MM.1S (cell line): Measurements from ENCODE around the gene ALG1L2.
"Not testable (repeated sequence)": the region's sequence is repeated elsewhere in the genome, so short reads cannot be mapped to it uniquely, and the experiment has no call there.

Experiments
- DNase-seq: peaks from one replicate; pipeline ENCODE4 v3.0.0-alpha.2; 2015
- H2AFZ ChIP-seq: fragments of 300-600 bp; sonication (generic); 2 replicates; pipeline ENCODE4 v1.6.0; 2016; ENCODE audit warnings: antibody characterized with exemption, low read length
- H3F3A ChIP-seq: fragments of 300-600 bp; sonication (generic); 2 replicates; pipeline ENCODE4 v1.6.1; 2016; ENCODE audit warnings: mild to moderate bottlenecking, antibody characterized with exemption, low read length, moderate library complexity, mixed read lengths; ENCODE audit not compliant: insufficient read depth
- H3K27ac ChIP-seq: fragments of 300-600 bp; sonication (generic); 2 replicates; pipeline ENCODE4 v1.5.1; 2016; ENCODE audit warnings: mild to moderate bottlenecking, low read length
- H3K27me3 ChIP-seq: fragments of 300-600 bp; sonication (generic); replicated peaks from 2 replicates; pipeline ENCODE4 v1.6.0; 2016; ENCODE audit warnings: low read length; ENCODE audit not compliant: insufficient read depth
- H3K36me3 ChIP-seq: fragments of 300-600 bp; sonication (generic); replicated peaks from 2 replicates; pipeline ENCODE4 v1.6.1; 2016; ENCODE audit warnings: mild to moderate bottlenecking, low read length, mixed read lengths; ENCODE audit not compliant: insufficient read depth
- H3K4me1 ChIP-seq: fragments of 300-600 bp; sonication (generic); 2 replicates; pipeline ENCODE4 v1.6.1; 2016; ENCODE audit warnings: low read length, mixed read lengths
- H3K4me2 ChIP-seq: fragments of 300-600 bp; sonication (generic); 2 replicates; pipeline ENCODE4 v1.6.0; 2016; ENCODE audit warnings: low read depth, low read length
- H3K4me3 ChIP-seq: fragments of 300-600 bp; sonication (generic); 2 replicates; pipeline ENCODE4 v1.5.1; 2016; ENCODE audit warnings: low read length, mixed read lengths
- H3K79me2 ChIP-seq: fragments of 300-600 bp; sonication (generic); 2 replicates; pipeline ENCODE4 v1.6.1; 2016; ENCODE audit warnings: mixed run types, low read length, mixed read lengths
- H3K9ac ChIP-seq: fragments of 300-600 bp; sonication (generic); 2 replicates; pipeline ENCODE4 v1.6.1; 2016; ENCODE audit warnings: low read length, mixed read lengths
- H3K9me2 ChIP-seq: fragments of 300-600 bp; sonication (generic); replicated peaks from 2 replicates; pipeline ENCODE4 v1.6.1; 2016; ENCODE audit warnings: mild to moderate bottlenecking, low read length, mixed read lengths; ENCODE audit not compliant: insufficient read depth
- H3K9me3 ChIP-seq: fragments of 300-600 bp; sonication (generic); replicated peaks from 2 replicates; pipeline ENCODE4 v1.6.1; 2016; ENCODE audit warnings: mild to moderate bottlenecking, low read length, mixed read lengths; ENCODE audit not compliant: insufficient read depth
- H4K20me1 ChIP-seq: fragments of 300-600 bp; sonication (generic); 2 replicates; pipeline ENCODE4 v1.6.1; 2016; ENCODE audit warnings: mild to moderate bottlenecking, low read length, moderate library complexity, mixed read lengths; ENCODE audit not compliant: insufficient read depth
- EZH2 ChIP-seq: fragments of 300-600 bp; sonication (generic); optimal IDR thresholded peaks from 2 replicates; pipeline ENCODE3; 2017; ENCODE audit warnings: low read depth, mild to moderate bottlenecking, antibody characterized with exemption, low read length, mixed read lengths
- EZH2phosphoT487 ChIP-seq: fragments of 300-600 bp; sonication (generic); IDR thresholded peaks from 2 replicates; pipeline ENCODE4 v1.6.1; 2018; ENCODE audit warnings: antibody characterized with exemption, low read length
- TF ChIP-seq, protein P1 (sequence below): fragments of 300-600 bp; sonication (generic); IDR thresholded peaks from 2 replicates; pipeline ENCODE4 v1.5.1; 2016; ENCODE audit warnings: antibody characterized with exemption, low read length, mixed read lengths

The ALG1L2 gene

DNA sequence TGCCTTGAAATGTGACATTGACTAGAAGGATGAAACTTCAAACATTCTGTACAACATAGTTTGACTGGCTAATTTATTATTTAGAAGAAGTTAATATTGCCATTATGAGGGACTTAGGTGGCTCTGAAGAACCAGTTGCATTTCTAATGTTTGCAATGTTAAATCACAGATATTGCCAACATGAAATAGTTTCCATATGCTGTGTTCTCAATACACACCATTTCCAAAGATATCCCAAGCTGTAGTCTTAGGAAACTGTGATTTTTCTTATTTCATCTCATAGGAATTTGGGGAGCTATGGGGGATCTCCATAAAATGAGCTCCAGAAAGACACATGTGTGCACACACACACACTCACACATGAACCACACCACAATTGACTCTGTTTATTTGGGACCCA is 36.3 kb downstream of the ALG1L2 start:
- TF ChIP-seq EZH2 (no peak), EZH2phosphoT487 (no peak)
- TF ChIP-seq, protein P1, sequence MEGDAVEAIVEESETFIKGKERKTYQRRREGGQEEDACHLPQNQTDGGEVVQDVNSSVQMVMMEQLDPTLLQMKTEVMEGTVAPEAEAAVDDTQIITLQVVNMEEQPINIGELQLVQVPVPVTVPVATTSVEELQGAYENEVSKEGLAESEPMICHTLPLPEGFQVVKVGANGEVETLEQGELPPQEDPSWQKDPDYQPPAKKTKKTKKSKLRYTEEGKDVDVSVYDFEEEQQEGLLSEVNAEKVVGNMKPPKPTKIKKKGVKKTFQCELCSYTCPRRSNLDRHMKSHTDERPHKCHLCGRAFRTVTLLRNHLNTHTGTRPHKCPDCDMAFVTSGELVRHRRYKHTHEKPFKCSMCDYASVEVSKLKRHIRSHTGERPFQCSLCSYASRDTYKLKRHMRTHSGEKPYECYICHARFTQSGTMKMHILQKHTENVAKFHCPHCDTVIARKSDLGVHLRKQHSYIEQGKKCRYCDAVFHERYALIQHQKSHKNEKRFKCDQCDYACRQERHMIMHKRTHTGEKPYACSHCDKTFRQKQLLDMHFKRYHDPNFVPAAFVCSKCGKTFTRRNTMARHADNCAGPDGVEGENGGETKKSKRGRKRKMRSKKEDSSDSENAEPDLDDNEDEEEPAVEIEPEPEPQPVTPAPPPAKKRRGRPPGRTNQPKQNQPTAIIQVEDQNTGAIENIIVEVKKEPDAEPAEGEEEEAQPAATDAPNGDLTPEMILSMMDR: no peak
- H2AFZ ChIP-seq: no peak overlapping the region

DNA sequence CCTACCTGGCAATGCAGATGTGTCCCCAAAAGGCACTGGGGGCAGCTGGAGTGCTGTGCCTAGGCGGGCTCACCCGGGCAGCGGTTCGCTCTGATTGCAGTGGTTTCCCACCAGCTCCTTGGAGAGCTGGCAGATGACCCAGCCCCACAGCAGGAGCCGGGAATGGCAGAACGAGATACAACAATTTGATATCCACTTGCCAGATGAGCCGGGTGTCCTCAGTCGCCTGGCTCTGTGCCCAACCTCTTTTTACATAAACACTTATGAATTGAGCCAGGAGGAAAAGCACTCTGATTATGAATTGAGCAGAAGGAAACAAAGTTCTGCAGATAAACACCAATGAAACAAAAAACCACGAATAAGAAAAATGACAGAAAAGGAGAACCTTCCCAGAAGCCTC is 38.2 kb downstream of the ALG1L2 start:
- H2AFZ ChIP-seq, H3K27ac ChIP-seq, H3K9me2 ChIP-seq, H3K4me1 ChIP-seq, DNase-seq, H3K27me3 ChIP-seq, H3F3A ChIP-seq, H4K20me1 ChIP-seq, H3K4me3 ChIP-seq, H3K9me3 ChIP-seq, H3K36me3 ChIP-seq, H3K9ac ChIP-seq, H3K79me2 ChIP-seq, H3K4me2 ChIP-seq: not testable (repeated sequence)

More for the DNA sequence above, 36.3 kb downstream of the ALG1L2 start:
- Histone ChIP-seq H3K4me1 (no peaks in the 10 kb centered on the region), H3K4me2 (no peak overlapping the region), H3K27ac (no peak overlapping the region), H3K4me3 (no peak overlapping the region), H3K9ac (no peak overlapping the region), H3K9me2 (no peaks in the 10 kb centered on the region), H3F3A (no peaks in the 10 kb centered on the region), H3K36me3 (no peaks in the 10 kb centered on the region), H3K27me3 (no peaks in the 10 kb centered on the region), H4K20me1 (no peaks in the 10 kb centered on the region), H3K79me2 (no peaks in the 10 kb centered on the region), H3K9me3 (no peaks in the 10 kb centered on the region)
- DNase-seq: no peak

DNA sequence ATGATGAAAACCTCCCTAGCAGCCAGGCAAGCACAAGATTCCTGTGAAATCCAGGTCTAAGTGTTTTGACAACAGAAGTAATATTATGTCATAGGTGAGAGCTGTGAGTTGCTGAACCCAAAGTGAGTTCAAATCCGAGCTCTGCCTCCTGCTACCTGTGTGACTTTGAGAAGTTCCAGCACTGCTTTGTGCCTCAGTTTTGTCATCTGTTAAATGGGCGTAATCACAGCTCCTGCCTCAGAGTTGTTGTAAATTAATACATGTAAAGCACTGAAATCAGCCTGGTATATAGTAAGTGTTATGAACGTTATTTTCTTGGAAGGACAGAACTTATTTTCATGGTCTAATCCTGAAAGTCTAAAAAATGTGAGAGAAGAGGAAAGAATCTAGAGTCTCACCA is 38.7 kb downstream of the ALG1L2 start:
- not testable (repeated sequence) for H3K4me1 ChIP-seq, H3K9me3 ChIP-seq, H2AFZ ChIP-seq

DNA sequence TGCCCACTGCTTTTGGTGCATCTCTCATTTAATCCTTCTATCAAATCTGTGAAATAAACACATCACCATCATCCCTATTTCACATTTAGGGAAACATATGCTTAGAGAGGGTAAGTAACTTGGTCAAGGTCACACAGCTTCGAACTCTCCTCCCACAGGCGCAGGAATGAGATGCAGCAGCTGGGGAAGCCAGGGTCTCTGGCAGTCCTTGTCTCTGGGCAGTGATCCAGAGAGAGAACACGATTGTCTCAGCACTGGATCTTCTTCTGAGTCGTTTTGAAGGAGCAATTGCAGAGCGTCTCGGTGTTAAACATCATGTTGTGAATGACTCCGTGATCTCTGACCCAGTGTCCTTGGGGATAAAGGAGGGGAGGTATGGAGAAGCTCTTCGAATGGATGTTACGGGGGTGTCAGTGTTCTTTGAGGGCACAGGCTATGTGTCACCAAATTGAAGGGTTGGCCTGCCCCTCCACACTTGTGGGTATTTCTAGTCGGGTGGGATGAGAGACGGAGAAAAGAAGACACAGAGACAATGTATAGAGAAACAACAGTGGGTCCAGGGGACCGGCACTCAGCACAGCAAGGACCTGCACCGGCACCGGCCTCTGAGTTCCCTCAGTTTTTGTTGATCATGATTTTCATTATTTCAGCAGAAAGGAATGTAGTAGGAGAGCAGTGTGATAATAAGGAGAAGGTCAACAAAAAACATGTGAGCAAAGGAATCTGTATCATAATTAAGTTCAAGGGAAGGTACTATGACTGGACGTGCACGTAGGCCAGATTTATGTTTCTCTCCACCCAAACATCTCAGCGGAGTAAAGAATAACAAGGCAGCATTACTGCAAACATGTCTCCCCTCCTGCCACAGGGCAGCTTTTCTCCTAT is 41.5 kb downstream of the ALG1L2 start:
- H3K4me3 ChIP-seq, H3K79me2 ChIP-seq, H3K27ac ChIP-seq, H4K20me1 ChIP-seq, H3K4me1 ChIP-seq, DNase-seq, H3K36me3 ChIP-seq, H3K4me2 ChIP-seq, H3F3A ChIP-seq, H2AFZ ChIP-seq, H3K9me2 ChIP-seq, H3K9me3 ChIP-seq, H3K27me3 ChIP-seq, H3K9ac ChIP-seq: not testable (repeated sequence)

More for the DNA sequence above, 38.7 kb downstream of the ALG1L2 start:
- not testable (repeated sequence) for H4K20me1 ChIP-seq, H3K4me3 ChIP-seq, H3K79me2 ChIP-seq, DNase-seq, H3K4me2 ChIP-seq, H3F3A ChIP-seq, H3K27me3 ChIP-seq, H3K9me2 ChIP-seq, H3K27ac ChIP-seq, H3K36me3 ChIP-seq, H3K9ac ChIP-seq

DNA sequence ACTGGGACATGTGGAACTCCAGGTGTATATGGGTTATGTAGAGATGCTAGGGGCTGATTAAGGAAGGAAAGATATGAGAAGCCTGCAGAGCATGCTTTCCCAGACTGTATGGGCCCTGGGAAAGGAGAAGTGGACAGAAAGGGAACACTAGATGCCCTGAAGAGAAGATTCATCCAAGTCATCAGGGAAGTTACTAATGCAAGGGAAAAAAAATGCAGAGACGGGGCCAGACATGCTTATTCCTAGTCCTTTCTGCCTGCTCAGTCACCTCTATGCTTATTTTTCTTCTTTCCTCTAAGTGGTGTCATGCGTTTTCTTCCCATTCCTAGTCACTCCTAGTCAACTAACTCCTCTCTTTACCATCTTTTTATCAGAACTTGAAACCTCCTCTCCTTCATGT is 43.8 kb downstream of the ALG1L2 start:
- not testable (repeated sequence) for H3F3A ChIP-seq, H3K79me2 ChIP-seq, H4K20me1 ChIP-seq, H3K27me3 ChIP-seq, H3K4me1 ChIP-seq, H3K27ac ChIP-seq, H2AFZ ChIP-seq, H3K36me3 ChIP-seq, H3K9ac ChIP-seq, DNase-seq, H3K9me3 ChIP-seq, H3K9me2 ChIP-seq, H3K4me3 ChIP-seq, H3K4me2 ChIP-seq

DNA sequence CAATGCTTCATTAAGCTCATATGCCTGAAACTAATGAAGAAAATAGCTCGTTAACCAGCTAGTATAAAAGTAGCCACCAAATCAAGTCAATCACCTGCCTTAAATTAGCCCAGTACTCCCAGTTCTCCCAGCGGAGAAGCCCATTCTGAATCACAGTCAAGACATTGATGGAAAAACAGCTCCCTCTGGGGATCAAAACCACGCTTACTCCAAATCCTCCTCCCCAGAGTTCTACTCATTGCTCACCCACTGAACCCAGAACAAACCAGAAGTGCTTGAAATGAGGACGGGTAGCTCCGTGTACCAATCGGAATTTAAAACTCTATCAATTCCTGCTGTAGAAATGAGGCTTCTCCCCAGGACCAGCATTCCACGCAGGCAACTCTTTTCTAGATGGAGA is 54.7 kb downstream of the ALG1L2 start:
- H2AFZ ChIP-seq, H3K36me3 ChIP-seq, H3K9me2 ChIP-seq, H3K9ac ChIP-seq, DNase-seq, H3K4me2 ChIP-seq, H3F3A ChIP-seq, H3K79me2 ChIP-seq, H3K27ac ChIP-seq, H3K27me3 ChIP-seq, H4K20me1 ChIP-seq, H3K4me1 ChIP-seq, H3K4me3 ChIP-seq, H3K9me3 ChIP-seq: not testable (repeated sequence)

DNA sequence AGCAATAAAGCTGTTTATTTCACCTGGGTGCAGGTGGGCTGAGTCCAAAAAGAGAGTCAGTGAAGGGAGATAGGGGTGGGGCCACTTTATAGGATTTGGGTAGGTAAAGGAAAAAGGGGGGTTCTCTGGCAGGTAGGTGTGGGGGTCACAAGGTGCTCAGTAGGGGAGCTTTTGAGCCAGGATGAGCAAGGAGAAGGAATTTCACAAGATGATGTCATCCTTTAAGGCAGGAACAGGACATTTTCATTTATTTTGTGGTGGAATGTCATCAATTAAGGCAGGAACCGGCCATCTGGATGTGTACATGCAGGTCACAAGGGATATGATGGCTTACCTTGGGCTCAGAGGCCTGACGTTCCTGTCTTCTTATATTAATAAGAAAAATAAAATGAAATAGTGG is 56.1 kb downstream of the ALG1L2 start:
- H4K20me1 ChIP-seq, H3K36me3 ChIP-seq, H3K4me1 ChIP-seq, H3K27me3 ChIP-seq, H3F3A ChIP-seq, H3K4me3 ChIP-seq, H2AFZ ChIP-seq, H3K9me2 ChIP-seq, DNase-seq, H3K9me3 ChIP-seq, H3K9ac ChIP-seq, H3K4me2 ChIP-seq, H3K79me2 ChIP-seq, H3K27ac ChIP-seq: not testable (repeated sequence)
